Measurements from ENCODE around the gene TMEM200A.

GRCh38 chr6:130385064-130385695 lies 19.4 kb downstream of the TMEM200A start:
- TF ChIP-seq CTCF (conservative IDR thresholded peaks at IDR 0.05 in 1 of 2, IDR thresholded peaks at IDR 0.05 in 1 of 2; ENCODE audit: low read depth in 1 of 2, low read length in 2 of 2) (no peak), EZH2 (IDR thresholded peaks at IDR 0.05; ENCODE audit: low read length, missing control alignments) (no peak)
